ENCODE measurements around the gene ZNF136. TPM values are rescaled to one million over a fixed set of nuclear protein-coding genes. Genes with fewer than 3 reads are reported as not detected.

ZNF136 gene
- total and polyA plus RNA-seq, 2 donors (not counting 3 experiments of a cell fraction or from before 2014, with no cell fraction given) = 0.92 to 3.5 TPM

GRCh38 chr19:12205296-12205695 is 42.4 kb downstream of the ZNF136 start:
- POLR2A ChIA-PET = no interaction called here
- no peak for TF ChIP-seq GATA2 (IDR thresholded peaks at IDR 0.05; ENCODE audit: insufficient read depth, insufficient read length, low read depth, low read length)
- TF ChIP-seq, protein P1, sequence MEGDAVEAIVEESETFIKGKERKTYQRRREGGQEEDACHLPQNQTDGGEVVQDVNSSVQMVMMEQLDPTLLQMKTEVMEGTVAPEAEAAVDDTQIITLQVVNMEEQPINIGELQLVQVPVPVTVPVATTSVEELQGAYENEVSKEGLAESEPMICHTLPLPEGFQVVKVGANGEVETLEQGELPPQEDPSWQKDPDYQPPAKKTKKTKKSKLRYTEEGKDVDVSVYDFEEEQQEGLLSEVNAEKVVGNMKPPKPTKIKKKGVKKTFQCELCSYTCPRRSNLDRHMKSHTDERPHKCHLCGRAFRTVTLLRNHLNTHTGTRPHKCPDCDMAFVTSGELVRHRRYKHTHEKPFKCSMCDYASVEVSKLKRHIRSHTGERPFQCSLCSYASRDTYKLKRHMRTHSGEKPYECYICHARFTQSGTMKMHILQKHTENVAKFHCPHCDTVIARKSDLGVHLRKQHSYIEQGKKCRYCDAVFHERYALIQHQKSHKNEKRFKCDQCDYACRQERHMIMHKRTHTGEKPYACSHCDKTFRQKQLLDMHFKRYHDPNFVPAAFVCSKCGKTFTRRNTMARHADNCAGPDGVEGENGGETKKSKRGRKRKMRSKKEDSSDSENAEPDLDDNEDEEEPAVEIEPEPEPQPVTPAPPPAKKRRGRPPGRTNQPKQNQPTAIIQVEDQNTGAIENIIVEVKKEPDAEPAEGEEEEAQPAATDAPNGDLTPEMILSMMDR (IDR thresholded peaks at IDR 0.05; ENCODE audit: extremely low read depth in 1 of 2, insufficient read depth in 1 of 2, low read depth in 1 of 2, low read length in 2 of 2) = no peak
- Histone ChIP-seq H3K36me3 (ENCODE audit: control insufficient read depth in 2 of 2, extremely low read depth in 1 of 2, insufficient read depth in 2 of 2, low read length in 2 of 2) (no peaks in the 10 kb centered on the region), H3K9ac (replicated peaks; ENCODE audit: extremely low read depth, insufficient read depth, low read length) (no peak overlapping the region), H3K79me2 (ENCODE audit: control insufficient read depth, insufficient read depth, low read length) (no peaks in the 10 kb centered on the region), H3K9me3 (replicated peaks; ENCODE audit: control insufficient read depth, insufficient read depth, low read length) (peaks cover 6% of the 10 kb centered on the region), H3K4me2 (ENCODE audit: insufficient read depth, low read length) (no peak overlapping the region), H3K4me1 (ENCODE audit: control insufficient read depth, extremely low read depth, insufficient read depth, low read length) (no peaks in the 10 kb centered on the region), H3K27me3 (ENCODE audit: control insufficient read depth in 2 of 2, insufficient read depth in 2 of 2, low read length in 2 of 2) (no peaks in the 10 kb centered on the region), H3K9me1 (replicated peaks; ENCODE audit: control insufficient read depth, extremely low read depth, insufficient read depth, low read length) (no peaks in the 10 kb centered on the region), H3K4me3 (replicated peaks in 1 of 3; ENCODE audit: insufficient read depth in 1 of 3, low read depth in 1 of 3, low read length in 3 of 3) (no peak overlapping the region), H4K20me1 (replicated peaks; ENCODE audit: control insufficient read depth, extremely low read depth, insufficient read depth, low read length) (no peaks in the 10 kb centered on the region), H3K27ac (ENCODE audit: insufficient read depth, low read depth, low read length) (no peak overlapping the region), H2AFZ (ENCODE audit: low read depth, low read length) (no peak overlapping the region)
- DNase-seq (ENCODE audit: low read depth, low spot score) = no peak
- intact Hi-C loops (cut with micrococcal nuclease) (no loop called here), dilution Hi-C loops (cut with MboI; ENCODE audit: extremely low pct_ligation_motif_present, low sequenced_read_pairs) (no loop called here)
- BruUV-seq (replicated peaks) = no TSS peak
- CTCF ChIA-PET = interaction anchor here (0.7 kb wide), 1 partner anchor 93 kb away, joined by 3 read pairs; no protein-coding TSS in a partner anchor
- no peak for FAIRE-seq

- Histone ChIP-seq H4K20me1 (replicated peaks; ENCODE audit: control insufficient read depth, extremely low read depth, insufficient read depth, low read length) (no peaks in the 10 kb centered on the region), H3K9ac (replicated peaks; ENCODE audit: extremely low read depth, insufficient read depth, low read length) (no peak overlapping the region), H3K9me3 (replicated peaks; ENCODE audit: control insufficient read depth, insufficient read depth, low read length) (peaks cover 6% of the 10 kb centered on the region), H3K36me3 (ENCODE audit: control insufficient read depth in 2 of 2, extremely low read depth in 1 of 2, insufficient read depth in 2 of 2, low read length in 2 of 2) (no peaks in the 10 kb centered on the region), H3K4me1 (ENCODE audit: control insufficient read depth, extremely low read depth, insufficient read depth, low read length) (no peaks in the 10 kb centered on the region), H3K27ac (ENCODE audit: insufficient read depth, low read depth, low read length) (no peak overlapping the region), H3K4me2 (ENCODE audit: insufficient read depth, low read length) (no peak overlapping the region), H3K79me2 (ENCODE audit: control insufficient read depth, insufficient read depth, low read length) (no peaks in the 10 kb centered on the region), H2AFZ (ENCODE audit: low read depth, low read length) (no peak overlapping the region), H3K27me3 (ENCODE audit: control insufficient read depth in 2 of 2, insufficient read depth in 2 of 2, low read length in 2 of 2) (no peaks in the 10 kb centered on the region), H3K9me1 (replicated peaks; ENCODE audit: control insufficient read depth, extremely low read depth, insufficient read depth, low read length) (no peaks in the 10 kb centered on the region), H3K4me3 (replicated peaks in 1 of 3; ENCODE audit: insufficient read depth in 1 of 3, low read depth in 1 of 3, low read length in 3 of 3) (no peak overlapping the region)
- dilution Hi-C loops (cut with MboI; ENCODE audit: extremely low pct_ligation_motif_present, low sequenced_read_pairs) (no loop called here), intact Hi-C loops (cut with micrococcal nuclease) (no loop called here)
- no TSS peak for BruUV-seq (replicated peaks)
- DNase-seq (ENCODE audit: low read depth, low spot score) (no peak), FAIRE-seq (no peak)
- CTCF ChIA-PET = no interaction called here
- POLR2A ChIA-PET = no interaction called here
- no peak for TF ChIP-seq GATA2 (IDR thresholded peaks at IDR 0.05; ENCODE audit: insufficient read depth, insufficient read length, low read depth, low read length)
- TF ChIP-seq MAX (IDR thresholded peaks at IDR 0.05; ENCODE audit: insufficient read depth, insufficient read length) = no peak
- TF ChIP-seq JUN (IDR thresholded peaks at IDR 0.05; ENCODE audit: borderline replicate concordance, insufficient read depth, insufficient read length, low read depth) = no peak
- no peak for TF ChIP-seq POLR2AphosphoS5 (IDR thresholded peaks at IDR 0.05; ENCODE audit: insufficient read depth, low read depth, low read length)
- TF ChIP-seq POLR2A (IDR thresholded peaks at IDR 0.05; ENCODE audit: low read depth, low read length) = no peak
- no peak for TF ChIP-seq EZH2 (IDR thresholded peaks at IDR 0.05; ENCODE audit: borderline replicate concordance, low read depth, low read length, severe bottlenecking)
- TF ChIP-seq, protein P1 (IDR thresholded peaks at IDR 0.05; ENCODE audit: extremely low read depth in 1 of 2, insufficient read depth in 1 of 2, low read depth in 1 of 2, low read length in 2 of 2) = no peak
- no peak for TF ChIP-seq FOS (IDR thresholded peaks at IDR 0.05; ENCODE audit: borderline replicate concordance, insufficient read depth, low read length)
- no peak for TF ChIP-seq MYC (IDR thresholded peaks at IDR 0.05; ENCODE audit: low read depth, low read length)
Observed at GRCh38 chr19:12208221-12208620, 45.3 kb downstream of the ZNF136 start.
